Adrenal gland (tissue), 5 donors: Measurements from ENCODE around the gene KDR.

Source experiments
- POLR2A ChIP-seq, 2 donors: fragments of 450-650 bp; IDR thresholded peaks; one replicate each; pipeline ENCODE4 v1.6.1; 2017; ENCODE audit warnings: antibody characterized with exemption in 2 of 2, mild to moderate bottlenecking in 2 of 2, moderate library complexity in 1 of 2
- TF ChIP-seq, protein P1 (sequence below), 6 experiments: fragments of 450-650 bp in 4 of 6; fragments of 200-600 bp in 2 of 6; sonication (generic) in 1 of 6; IDR thresholded peaks; 1 replicate in 5 of 6; 2 replicates in 1 of 6; pipeline versions ENCODE4 v1.5.1 to v1.8.0; 2016 to 2021; ENCODE audit warnings: antibody characterized with exemption in 6 of 6, mild to moderate bottlenecking in 2 of 6, moderate library complexity in 1 of 6
- donor health status: DM: no; HTN: no; CAD: no.

DNA sequence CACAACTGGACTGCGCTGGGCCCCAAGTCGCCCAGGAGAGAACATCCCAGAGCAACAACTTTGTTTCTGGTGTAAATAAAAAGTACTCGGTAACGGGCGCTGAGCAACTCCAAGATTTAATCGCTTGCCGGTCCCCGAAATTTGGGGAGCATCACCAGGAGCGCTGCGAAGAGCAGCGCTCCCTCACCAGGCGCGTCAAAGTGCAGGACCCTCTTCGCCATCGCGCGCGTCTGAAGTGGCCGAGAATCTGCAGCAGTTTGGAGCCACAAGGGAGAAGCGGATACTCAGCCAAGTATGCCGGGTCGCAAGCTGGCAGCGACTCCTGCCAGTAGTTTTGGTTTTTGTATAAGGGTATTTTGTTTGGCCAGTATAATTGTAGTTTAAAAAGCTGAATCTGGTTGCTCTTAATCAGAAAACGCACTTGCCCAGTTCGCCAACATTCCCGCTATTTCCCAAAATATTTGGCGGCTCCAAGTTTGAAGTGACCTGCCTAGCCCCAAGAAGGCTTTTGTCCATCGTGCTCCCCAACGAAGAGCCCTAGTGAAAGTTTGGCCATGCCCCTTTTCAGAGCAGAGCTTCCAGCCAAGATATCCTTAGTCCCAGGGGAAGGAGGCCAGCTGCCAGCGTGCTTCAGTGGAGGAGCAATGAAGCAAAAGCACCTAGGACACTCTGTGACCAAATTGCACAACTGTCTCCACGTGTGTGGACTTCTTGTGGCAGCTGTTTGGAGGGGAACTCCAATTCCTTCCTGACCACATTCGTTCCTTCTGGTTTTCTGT lies 557 bp upstream of the KDR start:
- TF ChIP-seq, protein P1, sequence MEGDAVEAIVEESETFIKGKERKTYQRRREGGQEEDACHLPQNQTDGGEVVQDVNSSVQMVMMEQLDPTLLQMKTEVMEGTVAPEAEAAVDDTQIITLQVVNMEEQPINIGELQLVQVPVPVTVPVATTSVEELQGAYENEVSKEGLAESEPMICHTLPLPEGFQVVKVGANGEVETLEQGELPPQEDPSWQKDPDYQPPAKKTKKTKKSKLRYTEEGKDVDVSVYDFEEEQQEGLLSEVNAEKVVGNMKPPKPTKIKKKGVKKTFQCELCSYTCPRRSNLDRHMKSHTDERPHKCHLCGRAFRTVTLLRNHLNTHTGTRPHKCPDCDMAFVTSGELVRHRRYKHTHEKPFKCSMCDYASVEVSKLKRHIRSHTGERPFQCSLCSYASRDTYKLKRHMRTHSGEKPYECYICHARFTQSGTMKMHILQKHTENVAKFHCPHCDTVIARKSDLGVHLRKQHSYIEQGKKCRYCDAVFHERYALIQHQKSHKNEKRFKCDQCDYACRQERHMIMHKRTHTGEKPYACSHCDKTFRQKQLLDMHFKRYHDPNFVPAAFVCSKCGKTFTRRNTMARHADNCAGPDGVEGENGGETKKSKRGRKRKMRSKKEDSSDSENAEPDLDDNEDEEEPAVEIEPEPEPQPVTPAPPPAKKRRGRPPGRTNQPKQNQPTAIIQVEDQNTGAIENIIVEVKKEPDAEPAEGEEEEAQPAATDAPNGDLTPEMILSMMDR (IDR thresholded peaks at IDR 0.05), result no peak
- TF ChIP-seq POLR2A (IDR thresholded peaks at IDR 0.05), result no peak
